ENCODE data around the gene COLEC11. TPM values are rescaled to one million over a fixed set of nuclear protein-coding genes. Genes with fewer than 3 reads are reported as not detected.

The COLEC11 gene
- total RNA-seq, 4 donors from 2014 or later: 0.56 to 2.3 (median 1.0) TPM; not detected in 1

DNA sequence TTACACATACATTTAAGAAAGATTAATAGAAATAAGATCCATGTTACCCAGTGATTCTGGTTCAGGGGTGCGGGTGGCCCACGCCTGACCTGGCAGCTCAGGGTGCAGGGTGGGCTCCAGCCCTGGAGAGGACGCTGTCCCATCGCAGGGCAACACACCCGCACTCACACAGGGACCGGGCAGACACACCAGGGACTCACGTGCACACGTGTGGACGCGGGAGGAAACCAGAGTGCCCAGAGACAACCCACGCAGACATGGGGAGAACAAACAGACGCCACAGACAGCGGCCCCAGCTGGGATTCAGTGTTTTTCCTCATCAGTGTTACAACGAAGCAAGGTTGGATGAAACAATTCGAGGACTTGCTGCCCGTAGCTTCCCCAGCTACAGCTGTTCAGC lies 54.7 kb downstream of the COLEC11 start:
- DNase-seq: no peak
- WGBS, 2 donors: 84 to 87% methylated on average over 11 to 13 of the region's 16 CpGs
- TF ChIP-seq POLR2A (IDR thresholded peaks at IDR 0.05): no peak
- TF ChIP-seq, protein P1, sequence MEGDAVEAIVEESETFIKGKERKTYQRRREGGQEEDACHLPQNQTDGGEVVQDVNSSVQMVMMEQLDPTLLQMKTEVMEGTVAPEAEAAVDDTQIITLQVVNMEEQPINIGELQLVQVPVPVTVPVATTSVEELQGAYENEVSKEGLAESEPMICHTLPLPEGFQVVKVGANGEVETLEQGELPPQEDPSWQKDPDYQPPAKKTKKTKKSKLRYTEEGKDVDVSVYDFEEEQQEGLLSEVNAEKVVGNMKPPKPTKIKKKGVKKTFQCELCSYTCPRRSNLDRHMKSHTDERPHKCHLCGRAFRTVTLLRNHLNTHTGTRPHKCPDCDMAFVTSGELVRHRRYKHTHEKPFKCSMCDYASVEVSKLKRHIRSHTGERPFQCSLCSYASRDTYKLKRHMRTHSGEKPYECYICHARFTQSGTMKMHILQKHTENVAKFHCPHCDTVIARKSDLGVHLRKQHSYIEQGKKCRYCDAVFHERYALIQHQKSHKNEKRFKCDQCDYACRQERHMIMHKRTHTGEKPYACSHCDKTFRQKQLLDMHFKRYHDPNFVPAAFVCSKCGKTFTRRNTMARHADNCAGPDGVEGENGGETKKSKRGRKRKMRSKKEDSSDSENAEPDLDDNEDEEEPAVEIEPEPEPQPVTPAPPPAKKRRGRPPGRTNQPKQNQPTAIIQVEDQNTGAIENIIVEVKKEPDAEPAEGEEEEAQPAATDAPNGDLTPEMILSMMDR (IDR thresholded peaks at IDR 0.05): no peak
- Histone ChIP-seq H3K4me3 (no peak overlapping the region), H3K27ac (no peak overlapping the region), H3K36me3 (no peaks in the 10 kb centered on the region), H3K4me1 (peaks cover 9 to 20% (median 11%) of the 10 kb centered on the region in 3 donors), H3K27me3 (peaks cover 0 to 42% (median 0%) of the 10 kb centered on the region in 4 donors), H3K9me3 (no peaks in the 10 kb centered on the region)
- intact Hi-C loops (cut with DNase I): no loop called here

DNA sequence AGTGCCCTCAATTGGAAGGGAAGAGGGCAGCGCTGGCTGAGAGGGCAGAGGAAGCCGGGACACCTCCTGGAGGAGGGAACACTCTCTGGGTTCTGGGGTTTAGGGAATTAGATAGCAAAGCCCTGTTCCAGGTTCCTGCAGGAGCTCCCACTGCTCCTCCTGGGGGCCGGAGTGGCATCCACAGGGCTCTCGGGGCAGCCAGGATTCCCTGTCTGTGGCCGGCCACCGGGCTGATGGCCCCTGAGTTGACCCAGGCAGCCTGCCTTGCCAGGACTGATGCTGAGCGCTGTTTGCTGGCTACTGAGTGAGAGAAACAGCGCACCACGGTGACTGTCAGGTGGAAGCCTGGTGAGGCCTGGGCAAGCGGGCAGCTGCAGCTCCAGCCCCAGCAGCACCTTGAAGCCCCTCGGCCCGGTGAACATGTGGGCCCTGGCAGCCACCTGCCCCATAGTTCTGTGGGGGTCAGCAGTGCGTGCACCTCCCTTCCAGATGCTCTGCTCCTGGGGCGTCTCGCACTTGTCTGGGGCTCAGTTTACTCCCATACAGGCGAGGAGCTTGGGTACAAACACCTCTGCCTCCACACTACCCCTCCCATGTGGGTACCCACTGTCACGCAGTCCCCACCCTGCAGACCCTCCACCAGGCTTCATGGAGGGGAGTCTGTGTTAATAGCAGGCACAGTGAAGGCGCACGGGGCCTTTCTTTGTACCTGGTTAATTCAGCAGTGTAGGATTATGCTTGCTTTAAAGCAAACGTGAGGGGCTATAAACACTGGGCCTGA lies 55.4 kb downstream of the COLEC11 start:
- Histone ChIP-seq H3K36me3 (no peaks in the 10 kb centered on the region), H3K4me1 (peaks cover 9 to 20% (median 11%) of the 10 kb centered on the region in 3 donors), H3K9me3 (no peaks in the 10 kb centered on the region), H3K4me3 (peak overlapping the region in 1 of 4 donors; percentile 35), H3K27ac (no peak overlapping the region), H3K27me3 (peaks cover 0 to 42% (median 0%) of the 10 kb centered on the region in 4 donors)
- intact Hi-C loops (cut with DNase I): no loop called here
- TF ChIP-seq, protein P1 (IDR thresholded peaks at IDR 0.05): no peak
- no peak for TF ChIP-seq POLR2A (IDR thresholded peaks at IDR 0.05)
- 40 to 53% methylated on average over 2 to 7 of the region's 20 CpGs for WGBS, 2 donors
- DNase-seq: no peak

DNA sequence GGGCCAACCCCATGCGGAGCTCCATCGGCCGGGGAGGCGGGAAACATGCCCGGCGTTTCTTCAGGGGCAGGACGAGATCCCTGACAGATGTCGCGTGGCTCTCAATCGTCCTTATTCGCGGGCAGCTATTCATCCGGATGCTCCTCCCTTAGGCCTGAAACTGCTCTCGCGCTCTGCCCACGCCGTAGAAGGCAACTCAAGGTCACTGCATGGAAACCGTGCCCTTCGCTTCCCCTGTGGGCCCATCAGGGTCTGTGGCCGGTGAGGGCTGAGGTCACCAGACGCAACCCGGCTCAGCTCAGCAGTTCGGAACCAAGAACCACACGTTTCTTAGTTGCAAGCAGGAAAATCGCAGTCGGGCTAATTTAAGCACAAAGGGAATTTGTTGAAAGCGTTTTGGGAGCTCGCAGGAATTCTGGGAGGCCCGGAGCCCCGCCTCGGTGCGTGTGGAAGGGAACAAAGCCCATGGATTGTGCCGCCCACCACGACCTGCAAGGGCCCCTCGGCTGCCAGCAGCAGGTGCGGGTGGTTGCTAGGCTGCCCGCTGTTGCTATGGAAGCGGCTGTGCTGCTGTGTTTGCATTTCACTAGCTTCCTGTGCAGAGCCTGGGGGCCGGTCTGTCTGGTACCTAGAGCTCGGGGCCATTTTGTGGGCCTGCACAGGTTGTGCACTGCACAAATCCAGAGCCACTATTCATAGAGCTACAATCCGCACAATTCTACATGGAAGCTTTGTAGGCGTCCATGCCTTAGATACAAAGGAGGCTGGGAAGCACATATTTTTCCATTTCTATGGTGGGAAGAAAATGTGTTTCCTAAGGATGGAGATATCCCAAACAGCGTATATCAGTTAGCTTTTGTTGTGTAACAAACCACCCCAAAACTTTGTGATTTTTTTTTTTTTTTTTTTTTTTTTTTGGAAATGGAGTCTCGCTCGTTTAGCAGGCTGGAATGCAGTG lies 57.1 kb downstream of the COLEC11 start:
- DNase-seq: no peak
- TF ChIP-seq POLR2A (IDR thresholded peaks at IDR 0.05): no peak
- TF ChIP-seq, protein P1 (IDR thresholded peaks at IDR 0.05): no peak
- no peaks in the 10 kb centered on the region for H3K36me3 ChIP-seq
- H3K4me1 ChIP-seq: peaks cover 9 to 20% (median 11%) of the 10 kb centered on the region in 3 donors
- peak overlapping the region in 3 of 4 donors; percentile 16 to 61 (median 22) for H3K4me3 ChIP-seq
- peak overlapping the region; percentile 27 to 70 (median 64) for H3K27ac ChIP-seq
- intact Hi-C loops (cut with DNase I): no loop called here
- WGBS, 2 donors: 20 to 35% methylated on average over 20 to 37 of the region's 45 CpGs
- H3K27me3 ChIP-seq: peaks cover 0 to 42% (median 0%) of the 10 kb centered on the region in 4 donors
- no peaks in the 10 kb centered on the region for H3K9me3 ChIP-seq

DNA sequence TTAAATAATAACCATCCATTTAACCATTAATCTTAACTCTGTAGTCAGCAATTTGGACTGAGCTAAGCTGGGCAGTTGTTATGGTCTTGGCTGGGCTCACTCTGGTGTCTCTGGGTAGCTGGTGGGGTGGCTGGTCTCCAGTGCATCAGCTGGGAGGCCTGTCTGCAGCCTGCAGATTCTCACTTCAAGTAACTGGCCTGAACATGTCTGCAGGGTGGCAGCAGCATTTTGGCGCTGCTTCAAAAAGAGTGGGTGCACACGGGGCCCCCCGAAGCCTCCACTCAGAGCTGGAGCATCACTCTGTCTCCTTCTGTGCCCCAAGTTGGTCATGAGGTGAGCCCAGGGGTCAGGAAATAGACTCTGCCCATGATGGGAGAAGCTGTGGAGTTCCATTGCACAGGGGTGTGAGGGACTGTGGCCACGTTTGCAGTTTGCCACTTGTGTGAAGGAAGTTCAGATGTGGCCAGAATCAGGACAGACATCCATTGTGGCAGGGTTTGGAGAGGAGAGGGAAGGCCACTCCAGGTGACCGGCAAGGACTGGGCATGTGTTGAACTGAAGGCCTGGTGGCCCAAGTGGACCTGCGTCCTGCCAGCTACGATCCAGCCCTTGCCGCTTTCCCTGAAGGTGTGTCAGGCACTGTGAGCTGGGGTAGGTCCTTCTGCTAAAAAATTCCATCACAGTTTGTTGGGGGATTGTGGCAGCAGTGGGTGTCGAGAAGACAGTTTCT lies 58.1 kb downstream of the COLEC11 start:
- Histone ChIP-seq H3K9me3 (no peaks in the 10 kb centered on the region), H3K27me3 (peaks cover 0 to 42% (median 0%) of the 10 kb centered on the region in 4 donors), H3K4me3 (no peak overlapping the region), H3K36me3 (no peaks in the 10 kb centered on the region), H3K27ac (no peak overlapping the region), H3K4me1 (peaks cover 9 to 20% (median 11%) of the 10 kb centered on the region in 3 donors)
- intact Hi-C loops (cut with DNase I): no loop called here
- no peak for TF ChIP-seq POLR2A (IDR thresholded peaks at IDR 0.05)
- TF ChIP-seq, protein P1 (IDR thresholded peaks at IDR 0.05): no peak
- WGBS, 2 donors: 71 to 79% methylated on average over 3 to 7 of the region's 9 CpGs
- DNase-seq: no peak

All from esophagus squamous epithelium (tissue), 5 donors.